Lower leg skin (tissue), 4 donors: ENCODE results near the gene SNAI1. TPM values are rescaled to one million over a fixed set of nuclear protein-coding genes. Genes with fewer than 3 reads are reported as not detected.
"Not testable (repeated sequence)": the region's sequence is repeated elsewhere in the genome, so short reads cannot be mapped to it uniquely, and the experiment has no call there.

Experiments
- DNase-seq, 2 donors: peaks; one replicate each; pipeline ENCODE4 v3.0.0-alpha.2; 2019; ENCODE audit warnings: low spot score in 2 of 2
- H3K4me3 ChIP-seq: fragments of 200-600 bp; sonication (generic); 2 replicates; pipeline ENCODE4 v1.5.1; 2017; ENCODE audit warnings: mild to moderate bottlenecking, low read depth; ENCODE audit not compliant: poor library complexity, severe bottlenecking
- CTCF ChIP-seq, 3 donors: fragments of 450-650 bp; IDR thresholded peaks; one replicate each; pipeline ENCODE4 v1.5.1; 2016; ENCODE audit warnings: antibody characterized with exemption in 3 of 3, mild to moderate bottlenecking in 3 of 3, moderate library complexity in 2 of 3
- POLR2A ChIP-seq, 2 donors: fragments of 450-650 bp; IDR thresholded peaks; one replicate each; pipeline ENCODE4 v1.6.1; 2016 to 2017; ENCODE audit warnings: antibody characterized with exemption in 2 of 2, mild to moderate bottlenecking in 1 of 2, moderate library complexity in 1 of 2
- WGBS, 2 donors: methylation state at CpG; one replicate each; pipeline ENCODE4 v1.1.5; 2018; 5-methylcytosine and 5-hydroxymethylcytosine counted together
- intact Hi-C: fragments of 100-400 bp; cut with DNase I; formaldehyde crosslinking; loops from one replicate; pipeline ENCODE4 v1.15.0; 2023; ENCODE audit warnings: low total_unique reads
- total RNA-seq, 4 donors: library from RNA; depleted of rRNA; stranded (reverse); fragments of >200 nt; gene quantifications; one replicate each; pipeline ENCODE4 v1.1.0, GENCODE V29; 2016

Gene SNAI1
- total RNA-seq, 4 donors from 2014 or later = 0.65 to 3.7 (median 1.3) TPM

DNA sequence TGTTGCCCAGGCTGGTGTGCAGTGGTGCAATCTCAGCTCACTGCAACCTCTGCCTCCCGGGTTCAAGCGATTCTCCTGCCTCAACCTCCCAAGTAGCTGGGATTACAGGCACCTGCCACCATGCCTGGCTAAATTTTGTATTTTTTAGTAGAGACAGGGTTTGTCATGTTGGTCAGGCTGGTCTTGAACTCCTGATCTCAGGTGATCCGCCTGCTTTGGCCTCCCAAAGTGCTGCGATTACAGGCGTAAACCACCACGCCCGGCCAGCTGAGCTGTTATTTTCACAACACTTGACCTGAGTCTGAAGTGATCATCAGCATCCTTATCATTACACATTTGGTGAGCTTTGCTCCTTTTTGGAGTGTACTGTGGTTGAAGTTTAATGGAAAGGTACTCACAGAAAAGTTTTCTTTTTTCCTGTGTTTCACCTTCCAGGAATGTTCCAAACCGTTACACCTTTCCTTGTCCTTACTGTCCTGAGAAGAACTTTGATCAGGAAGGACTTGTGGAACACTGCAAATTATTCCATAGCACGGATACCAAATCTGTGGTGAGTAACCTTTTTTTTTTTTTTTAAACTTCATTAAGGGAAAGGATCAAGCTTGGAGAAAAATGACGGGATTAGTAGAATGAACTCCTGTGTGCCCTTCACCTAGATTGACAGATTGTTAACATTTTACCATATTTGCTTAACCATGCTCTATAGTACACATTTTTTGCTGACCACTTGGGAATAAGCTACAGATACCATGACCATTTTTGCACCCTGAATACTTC is 36.9 kb upstream of the SNAI1 start:
- H3K4me3 ChIP-seq = no peak overlapping the region
- intact Hi-C loops = no loop called here
- TF ChIP-seq CTCF (IDR thresholded peaks at IDR 0.05) (no peak), POLR2A (IDR thresholded peaks at IDR 0.05) (no peak)
- peak in 1 of 2 donors; percentile 18 for DNase-seq
- 96% methylated on average over 10 of the region's 10 CpGs for WGBS, 2 donors

DNA sequence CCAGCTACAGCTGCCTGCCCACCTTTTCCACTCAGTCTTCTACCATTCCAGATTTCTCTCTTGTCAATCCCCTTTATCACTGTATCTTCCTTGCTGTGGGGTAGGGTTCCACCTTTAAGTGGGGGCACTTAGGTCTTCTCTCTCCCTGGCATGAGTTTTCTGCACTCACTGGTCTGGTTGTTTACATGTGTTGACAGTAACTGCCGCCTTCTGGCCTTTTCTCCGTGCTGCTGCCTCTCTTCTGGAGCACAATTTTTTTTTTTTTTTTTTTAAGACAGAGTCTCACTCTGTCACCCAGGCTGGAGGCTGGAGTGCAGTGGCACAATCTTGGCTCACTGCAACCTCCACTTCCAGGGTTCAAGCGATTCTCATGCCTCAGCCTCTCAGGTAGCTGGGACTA is 34.6 kb upstream of the SNAI1 start:
- intact Hi-C loops = no loop called here
- WGBS, 2 donors = 81 to 85% methylated on average over 3 of the region's 3 CpGs
- no peak for DNase-seq
- no peak overlapping the region for H3K4me3 ChIP-seq
- TF ChIP-seq CTCF (IDR thresholded peaks at IDR 0.05) = no peak
- no peak for TF ChIP-seq POLR2A (IDR thresholded peaks at IDR 0.05)

- intact Hi-C loops = no loop called here
- 91 to 92% methylated on average over 11 of the region's 11 CpGs for WGBS, 2 donors
- no peak overlapping the region for H3K4me3 ChIP-seq
- DNase-seq = no peak
- TF ChIP-seq CTCF (IDR thresholded peaks at IDR 0.05) (no peak), POLR2A (IDR thresholded peaks at IDR 0.05) (no peak)
These were observed 33.8 kb upstream of the SNAI1 start for GRCh38 chr20:49948809-49949507.

- 71 to 76% methylated on average over 4 of the region's 4 CpGs for WGBS, 2 donors
- H3K4me3 ChIP-seq = no peak overlapping the region
- intact Hi-C loops = no loop called here
- TF ChIP-seq CTCF (IDR thresholded peaks at IDR 0.05) (no peak), POLR2A (IDR thresholded peaks at IDR 0.05) (no peak)
- no peak for DNase-seq
These were observed 31.6 kb upstream of the SNAI1 start for GRCh38 chr20:49951151-49951550.

- TF ChIP-seq POLR2A (IDR thresholded peaks at IDR 0.05) (no peak), CTCF (IDR thresholded peaks at IDR 0.05) (no peak)
- WGBS, 2 donors = 96 to 100% methylated on average over 3 of the region's 3 CpGs
- intact Hi-C loops = no loop called here
These were observed 27.6 kb upstream of the SNAI1 start for GRCh38 chr20:49955167-49955566.

GRCh38 chr20:49955830-49956396 is 26.9 kb upstream of the SNAI1 start:
- WGBS, 2 donors = 89 to 92% methylated on average over 12 of the region's 12 CpGs
- DNase-seq, intact Hi-C loops, H3K4me3 ChIP-seq: not testable (repeated sequence)

More at GRCh38 chr20:49955167-49955566, 27.6 kb upstream of the SNAI1 start:
- DNase-seq = no peak
- no peak overlapping the region for H3K4me3 ChIP-seq
